Measurements from ENCODE around the gene NFX1. TPM values are rescaled to one million over a fixed set of nuclear protein-coding genes. Genes with fewer than 3 reads are reported as not detected.

Gene NFX1
- total RNA-seq, 1 donor from 2014 or later, result 31.4 TPM

DNA sequence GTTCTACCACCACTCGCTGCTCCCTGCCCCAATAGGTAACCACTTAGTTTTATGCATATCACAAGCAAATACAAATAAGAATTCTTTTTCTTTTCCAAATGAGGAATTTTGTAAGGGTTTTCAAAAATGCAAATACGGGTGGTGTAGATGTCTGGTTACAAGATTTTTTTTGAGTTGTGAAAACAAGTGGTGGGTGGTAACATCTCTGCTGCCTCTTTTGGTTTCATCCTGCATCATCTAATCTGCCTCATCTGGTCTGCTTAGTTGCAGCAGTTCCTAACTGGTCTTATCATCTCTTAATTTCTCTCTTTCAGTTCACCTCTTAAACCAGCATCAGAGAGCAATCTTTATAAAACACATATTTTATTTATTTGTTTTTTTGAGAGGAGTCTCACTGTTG is 5.3 kb downstream of the NFX1 start:
- intact Hi-C loops (cut with micrococcal nuclease), result no loop called here
- DNase-seq, result no peak
- peaks cover 70% of the 10 kb centered on the region for H3K36me3 ChIP-seq
- TF ChIP-seq, protein P1, sequence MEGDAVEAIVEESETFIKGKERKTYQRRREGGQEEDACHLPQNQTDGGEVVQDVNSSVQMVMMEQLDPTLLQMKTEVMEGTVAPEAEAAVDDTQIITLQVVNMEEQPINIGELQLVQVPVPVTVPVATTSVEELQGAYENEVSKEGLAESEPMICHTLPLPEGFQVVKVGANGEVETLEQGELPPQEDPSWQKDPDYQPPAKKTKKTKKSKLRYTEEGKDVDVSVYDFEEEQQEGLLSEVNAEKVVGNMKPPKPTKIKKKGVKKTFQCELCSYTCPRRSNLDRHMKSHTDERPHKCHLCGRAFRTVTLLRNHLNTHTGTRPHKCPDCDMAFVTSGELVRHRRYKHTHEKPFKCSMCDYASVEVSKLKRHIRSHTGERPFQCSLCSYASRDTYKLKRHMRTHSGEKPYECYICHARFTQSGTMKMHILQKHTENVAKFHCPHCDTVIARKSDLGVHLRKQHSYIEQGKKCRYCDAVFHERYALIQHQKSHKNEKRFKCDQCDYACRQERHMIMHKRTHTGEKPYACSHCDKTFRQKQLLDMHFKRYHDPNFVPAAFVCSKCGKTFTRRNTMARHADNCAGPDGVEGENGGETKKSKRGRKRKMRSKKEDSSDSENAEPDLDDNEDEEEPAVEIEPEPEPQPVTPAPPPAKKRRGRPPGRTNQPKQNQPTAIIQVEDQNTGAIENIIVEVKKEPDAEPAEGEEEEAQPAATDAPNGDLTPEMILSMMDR (IDR thresholded peaks at IDR 0.05; ENCODE audit: borderline replicate concordance), result no peak
- no peaks in the 10 kb centered on the region for H3K27me3 ChIP-seq (ENCODE audit: low read depth)
- H3K9me3 ChIP-seq (replicated peaks), result no peaks in the 10 kb centered on the region
- no peak overlapping the region for H3K27ac ChIP-seq (replicated peaks)
- H3K4me1 ChIP-seq, result peaks cover 99% of the 10 kb centered on the region
- no peak overlapping the region for H3K4me3 ChIP-seq

DNA sequence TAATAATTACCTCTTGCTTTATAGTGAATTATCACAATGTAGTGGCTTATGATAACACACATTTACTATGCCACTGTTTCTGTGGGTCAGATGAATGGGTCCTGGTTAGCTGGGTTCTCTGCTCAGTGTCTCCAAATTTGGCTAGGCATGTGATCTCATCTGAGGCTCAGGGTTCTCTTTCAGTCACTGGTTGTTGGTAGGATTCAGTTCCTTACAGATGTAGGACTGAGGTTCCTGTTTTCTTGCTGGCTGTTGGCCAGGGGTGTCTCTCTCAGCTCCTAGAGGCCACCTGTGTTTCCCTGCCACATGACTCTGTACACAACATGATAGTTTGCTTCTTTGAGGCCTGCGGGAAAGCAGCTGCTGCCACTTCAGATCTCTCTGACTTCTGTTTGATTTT is 7.1 kb downstream of the NFX1 start:
- DNase-seq, result peak; percentile 29
- TF ChIP-seq, protein P1 (IDR thresholded peaks at IDR 0.05; ENCODE audit: borderline replicate concordance), result no peak
- peak overlapping the region; percentile 45 for H3K27ac ChIP-seq (replicated peaks)
- H3K4me1 ChIP-seq, result peaks cover 95% of the 10 kb centered on the region
- peak overlapping the region; percentile 5 for H3K4me3 ChIP-seq
- peaks cover 85% of the 10 kb centered on the region for H3K36me3 ChIP-seq
- H3K9me3 ChIP-seq (replicated peaks), result no peaks in the 10 kb centered on the region
- H3K27me3 ChIP-seq (ENCODE audit: low read depth), result no peaks in the 10 kb centered on the region
- intact Hi-C loops (cut with micrococcal nuclease), result no loop called here

DNA sequence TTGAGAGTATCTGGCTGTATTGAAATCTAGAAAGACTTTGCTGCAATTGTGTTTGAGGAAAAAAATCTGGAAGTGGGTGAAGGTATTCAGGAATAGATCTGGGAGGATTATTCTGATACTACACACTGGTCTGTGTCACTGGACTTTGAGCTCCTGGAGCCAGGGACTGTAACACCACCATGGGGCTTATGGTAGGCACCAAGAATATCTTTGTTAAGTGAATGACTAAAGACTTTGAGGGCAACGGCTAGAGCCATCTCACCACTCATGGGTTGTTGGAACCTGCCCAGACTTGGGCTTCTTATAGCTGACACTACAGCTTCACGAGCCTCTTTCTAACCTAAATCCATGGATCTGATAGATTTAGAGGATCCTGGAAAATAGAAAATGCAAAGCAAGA is 10.2 kb downstream of the NFX1 start:
- intact Hi-C loops (cut with micrococcal nuclease), result no loop called here
- peaks cover 64% of the 10 kb centered on the region for H3K4me1 ChIP-seq

DNA sequence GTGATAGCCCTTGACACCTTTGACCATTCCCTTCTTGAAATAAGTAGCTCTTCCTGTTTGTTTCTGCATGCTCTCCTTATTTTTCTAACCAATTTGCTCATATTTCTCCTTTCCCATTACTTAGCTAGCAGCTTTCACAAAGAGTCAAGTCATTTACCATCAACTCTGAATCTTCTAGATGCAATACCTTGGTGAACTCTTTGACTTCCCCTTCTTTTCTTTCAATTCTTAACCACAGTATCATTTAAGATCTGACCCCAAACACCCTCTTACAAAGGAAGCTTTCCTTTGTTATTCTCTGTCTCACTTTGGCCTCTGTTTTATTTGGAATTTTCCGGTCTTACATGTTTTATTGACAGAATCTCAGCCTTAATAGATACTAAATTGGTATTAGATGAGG is 14.0 kb downstream of the NFX1 start:
- H3K27me3 ChIP-seq (ENCODE audit: low read depth), result no peaks in the 10 kb centered on the region
- peaks cover 26% of the 10 kb centered on the region for H3K4me1 ChIP-seq
- TF ChIP-seq, protein P1 (IDR thresholded peaks at IDR 0.05; ENCODE audit: borderline replicate concordance), result no peak
- H3K9me3 ChIP-seq (replicated peaks), result no peaks in the 10 kb centered on the region
- H3K4me3 ChIP-seq, result no peak overlapping the region
- no peak overlapping the region for H3K27ac ChIP-seq (replicated peaks)
- DNase-seq, result no peak
- H3K36me3 ChIP-seq, result peaks cover 97% of the 10 kb centered on the region
- intact Hi-C loops (cut with micrococcal nuclease), result no loop called here

More for the DNA sequence above, 10.2 kb downstream of the NFX1 start:
- TF ChIP-seq, protein P1 (IDR thresholded peaks at IDR 0.05; ENCODE audit: borderline replicate concordance), result no peak
- no peak overlapping the region for H3K4me3 ChIP-seq
- peaks cover 94% of the 10 kb centered on the region for H3K36me3 ChIP-seq
- H3K27ac ChIP-seq (replicated peaks), result peak overlapping the region; percentile 28
- no peak for DNase-seq
- H3K9me3 ChIP-seq (replicated peaks), result no peaks in the 10 kb centered on the region
- no peaks in the 10 kb centered on the region for H3K27me3 ChIP-seq (ENCODE audit: low read depth)

DNA sequence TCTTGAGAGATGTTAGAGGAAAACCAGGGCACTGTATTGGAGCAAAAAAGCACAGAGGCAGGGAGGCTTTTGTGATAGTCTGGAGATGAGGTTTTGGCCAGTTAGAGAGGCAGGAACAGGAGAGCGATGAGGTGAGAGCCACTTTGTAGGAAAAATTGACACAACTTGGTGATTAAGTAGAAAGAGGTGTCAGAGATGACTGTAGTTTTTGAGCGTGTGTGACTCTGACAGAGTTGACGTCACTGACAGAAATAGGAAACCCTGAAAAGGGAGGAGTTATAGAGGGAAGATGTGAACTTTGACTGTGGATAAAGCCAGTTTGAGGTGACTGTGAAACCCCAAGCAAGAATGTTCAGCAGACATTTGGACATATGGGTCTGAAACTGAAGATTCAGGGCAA is 15.7 kb downstream of the NFX1 start:
- no peak for DNase-seq
- peaks cover 100% of the 10 kb centered on the region for H3K36me3 ChIP-seq
- no peaks in the 10 kb centered on the region for H3K9me3 ChIP-seq (replicated peaks)
- TF ChIP-seq, protein P1 (IDR thresholded peaks at IDR 0.05; ENCODE audit: borderline replicate concordance), result no peak
- intact Hi-C loops (cut with micrococcal nuclease), result no loop called here
- peaks cover 21% of the 10 kb centered on the region for H3K4me1 ChIP-seq
- H3K4me3 ChIP-seq, result no peak overlapping the region
- no peak overlapping the region for H3K27ac ChIP-seq (replicated peaks)
- H3K27me3 ChIP-seq (ENCODE audit: low read depth), result no peaks in the 10 kb centered on the region

DNA sequence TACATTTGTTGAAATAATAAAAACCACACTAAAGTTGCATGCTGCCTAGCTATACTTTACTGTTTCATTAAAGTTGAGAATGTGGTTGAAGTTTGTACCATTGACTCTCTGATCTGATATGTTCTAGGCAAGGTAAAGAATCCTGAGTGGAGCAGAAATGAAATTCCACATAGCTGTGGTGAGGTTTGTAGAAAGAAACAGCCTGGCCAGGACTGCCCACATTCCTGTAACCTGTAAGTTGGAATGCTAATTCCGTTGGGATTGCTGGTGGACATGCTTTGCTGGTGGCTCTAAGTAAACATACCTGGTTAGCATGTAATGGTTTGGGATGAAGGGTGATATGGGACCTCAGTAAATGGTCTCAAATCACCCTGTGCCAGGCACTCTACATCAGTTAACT is 16.8 kb downstream of the NFX1 start:
- Histone ChIP-seq H3K27me3 (ENCODE audit: low read depth) (no peaks in the 10 kb centered on the region), H3K9me3 (replicated peaks) (no peaks in the 10 kb centered on the region), H3K4me3 (no peak overlapping the region), H3K4me1 (peaks cover 11% of the 10 kb centered on the region), H3K27ac (replicated peaks) (no peak overlapping the region), H3K36me3 (peaks cover 100% of the 10 kb centered on the region)
- no peak for DNase-seq
- TF ChIP-seq, protein P1 (IDR thresholded peaks at IDR 0.05; ENCODE audit: borderline replicate concordance), result no peak
- intact Hi-C loops (cut with micrococcal nuclease), result no loop called here
